DND-41 (cell line): ENCODE data around the gene HRH4.

Experiments used
- CTCF ChIP-seq: IDR thresholded peaks from 2 replicates; pipeline ENCODE4 v1.5.1; 2012; ENCODE audit warnings: borderline replicate concordance, low read length, moderate library complexity, mild to moderate bottlenecking; ENCODE audit not compliant: poor library complexity, severe bottlenecking; ENCODE audit errors: extremely low read depth
- EZH2 ChIP-seq: IDR thresholded peaks from 3 replicates; pipeline ENCODE4 v1.6.1; 2012; ENCODE audit warnings: borderline replicate concordance, low read depth, mild to moderate bottlenecking, moderate library complexity, low read length, inconsistent platforms; ENCODE audit not compliant: severe bottlenecking

- no peak for TF ChIP-seq CTCF
- TF ChIP-seq EZH2, result no peak
Measured at GRCh38 chr18:24456549-24456948, 3.9 kb upstream of the HRH4 start.
